Ishikawa (cell line): ENCODE data around the gene GPD2.

Experiments used
- CEBPB ChIP-seq: IDR thresholded peaks from 2 replicates; pipeline ENCODE4 v1.6.1; 2012
- CREB1 ChIP-seq: IDR thresholded peaks from 2 replicates; pipeline ENCODE4 v1.6.1; 2012; ENCODE audit warnings: low read depth
- EP300 ChIP-seq: IDR thresholded peaks from 2 replicates; pipeline ENCODE4 v1.6.1; 2012; ENCODE audit warnings: borderline replicate concordance
- NFIC ChIP-seq: IDR thresholded peaks from 2 replicates; pipeline ENCODE4 v1.6.1; 2012
- TAF1 ChIP-seq: IDR thresholded peaks from 2 replicates; pipeline ENCODE4 v1.6.1; 2012; ENCODE audit warnings: low read depth, mild to moderate bottlenecking
- TCF12 ChIP-seq: IDR thresholded peaks from 2 replicates; pipeline ENCODE4 v1.6.1; 2012; ENCODE audit warnings: low read depth
- TEAD4 ChIP-seq: IDR thresholded peaks from 2 replicates; pipeline ENCODE4 v1.6.1; 2012
- YY1 ChIP-seq: IDR thresholded peaks from 2 replicates; pipeline ENCODE4 v1.6.1; 2012; ENCODE audit warnings: low read depth
- TF ChIP-seq, protein P1 (sequence below): IDR thresholded peaks from 2 replicates; pipeline ENCODE4 v1.6.1; 2012; ENCODE audit warnings: low read depth, mild to moderate bottlenecking

GRCh38 chr2:156443089-156443488, 6.9 kb downstream of the GPD2 start:
- TF ChIP-seq YY1 (no peak), NFIC (no peak), CREB1 (no peak), EP300 (no peak), CEBPB (no peak), TEAD4 (no peak), TCF12 (no peak), TAF1 (no peak)
- TF ChIP-seq, protein P1, sequence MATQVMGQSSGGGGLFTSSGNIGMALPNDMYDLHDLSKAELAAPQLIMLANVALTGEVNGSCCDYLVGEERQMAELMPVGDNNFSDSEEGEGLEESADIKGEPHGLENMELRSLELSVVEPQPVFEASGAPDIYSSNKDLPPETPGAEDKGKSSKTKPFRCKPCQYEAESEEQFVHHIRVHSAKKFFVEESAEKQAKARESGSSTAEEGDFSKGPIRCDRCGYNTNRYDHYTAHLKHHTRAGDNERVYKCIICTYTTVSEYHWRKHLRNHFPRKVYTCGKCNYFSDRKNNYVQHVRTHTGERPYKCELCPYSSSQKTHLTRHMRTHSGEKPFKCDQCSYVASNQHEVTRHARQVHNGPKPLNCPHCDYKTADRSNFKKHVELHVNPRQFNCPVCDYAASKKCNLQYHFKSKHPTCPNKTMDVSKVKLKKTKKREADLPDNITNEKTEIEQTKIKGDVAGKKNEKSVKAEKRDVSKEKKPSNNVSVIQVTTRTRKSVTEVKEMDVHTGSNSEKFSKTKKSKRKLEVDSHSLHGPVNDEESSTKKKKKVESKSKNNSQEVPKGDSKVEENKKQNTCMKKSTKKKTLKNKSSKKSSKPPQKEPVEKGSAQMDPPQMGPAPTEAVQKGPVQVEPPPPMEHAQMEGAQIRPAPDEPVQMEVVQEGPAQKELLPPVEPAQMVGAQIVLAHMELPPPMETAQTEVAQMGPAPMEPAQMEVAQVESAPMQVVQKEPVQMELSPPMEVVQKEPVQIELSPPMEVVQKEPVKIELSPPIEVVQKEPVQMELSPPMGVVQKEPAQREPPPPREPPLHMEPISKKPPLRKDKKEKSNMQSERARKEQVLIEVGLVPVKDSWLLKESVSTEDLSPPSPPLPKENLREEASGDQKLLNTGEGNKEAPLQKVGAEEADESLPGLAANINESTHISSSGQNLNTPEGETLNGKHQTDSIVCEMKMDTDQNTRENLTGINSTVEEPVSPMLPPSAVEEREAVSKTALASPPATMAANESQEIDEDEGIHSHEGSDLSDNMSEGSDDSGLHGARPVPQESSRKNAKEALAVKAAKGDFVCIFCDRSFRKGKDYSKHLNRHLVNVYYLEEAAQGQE = no peak
